Measurements from ENCODE around the gene GIT1. TPM values are rescaled to one million over a fixed set of nuclear protein-coding genes. Genes with fewer than 3 reads are reported as not detected.

The GIT1 gene
- total RNA-seq, 1 donor from 2014 or later, result 54.9 TPM

GRCh38 chr17:29591737-29592608 is 2.5 kb upstream of the GIT1 start:
- peaks cover 22% of the 10 kb centered on the region for H3K4me1 Mint-ChIP-seq (ENCODE audit: low read depth)
- TF ChIP-seq CTCF (IDR thresholded peaks at IDR 0.05; ENCODE audit: unreplicated experiment), result peak; percentile 95
- H3K27me3 Mint-ChIP-seq, result no peaks in the 10 kb centered on the region
- H3K4me3 Mint-ChIP-seq (ENCODE audit: low read depth), result peak overlapping the region; percentile 75
- peak overlapping the region; percentile 95 for H3K27ac Mint-ChIP-seq
- DNase-seq (ENCODE audit: low spot score, unreplicated experiment), result peak; percentile 98
- H3K36me3 Mint-ChIP-seq (ENCODE audit: insufficient read depth), result no peaks in the 10 kb centered on the region
- no peaks in the 10 kb centered on the region for H3K9me3 Mint-ChIP-seq (ENCODE audit: low read depth)

- no peak for TF ChIP-seq CTCF (IDR thresholded peaks at IDR 0.05; ENCODE audit: unreplicated experiment)
- H3K36me3 Mint-ChIP-seq (ENCODE audit: insufficient read depth), result no peaks in the 10 kb centered on the region
- no peaks in the 10 kb centered on the region for H3K27me3 Mint-ChIP-seq
- H3K9me3 Mint-ChIP-seq (ENCODE audit: low read depth), result no peaks in the 10 kb centered on the region
- peak overlapping the region; percentile 95 for H3K27ac Mint-ChIP-seq
- no peak for DNase-seq (ENCODE audit: low spot score, unreplicated experiment)
- peak overlapping the region; percentile 75 for H3K4me3 Mint-ChIP-seq (ENCODE audit: low read depth)
- H3K4me1 Mint-ChIP-seq (ENCODE audit: low read depth), result peaks cover 22% of the 10 kb centered on the region
These were observed 1.8 kb upstream of the GIT1 start for GRCh38 chr17:29591146-29591736.

- H3K9me3 Mint-ChIP-seq (ENCODE audit: low read depth), result no peaks in the 10 kb centered on the region
- H3K27me3 Mint-ChIP-seq, result no peaks in the 10 kb centered on the region
- peak overlapping the region; percentile 95 for H3K27ac Mint-ChIP-seq
- peaks cover 22% of the 10 kb centered on the region for H3K4me1 Mint-ChIP-seq (ENCODE audit: low read depth)
- no peak for TF ChIP-seq CTCF (IDR thresholded peaks at IDR 0.05; ENCODE audit: unreplicated experiment)
- no peaks in the 10 kb centered on the region for H3K36me3 Mint-ChIP-seq (ENCODE audit: insufficient read depth)
- no peak for DNase-seq (ENCODE audit: low spot score, unreplicated experiment)
- H3K4me3 Mint-ChIP-seq (ENCODE audit: low read depth), result peak overlapping the region; percentile 75
These were observed 1.1 kb upstream of the GIT1 start for GRCh38 chr17:29590411-29591145.

GRCh38 chr17:29588562-29589411 is 661 bp downstream of the GIT1 start:
- no peak for DNase-seq (ENCODE audit: low spot score, unreplicated experiment)
- Mint-ChIP-seq H3K27ac (no peak overlapping the region), H3K36me3 (ENCODE audit: insufficient read depth) (no peaks in the 10 kb centered on the region), H3K9me3 (ENCODE audit: low read depth) (no peaks in the 10 kb centered on the region), H3K4me3 (ENCODE audit: low read depth) (peak overlapping the region; percentile 79), H3K27me3 (no peaks in the 10 kb centered on the region), H3K4me1 (ENCODE audit: low read depth) (peaks cover 28% of the 10 kb centered on the region)
- no peak for TF ChIP-seq CTCF (IDR thresholded peaks at IDR 0.05; ENCODE audit: unreplicated experiment)

Data from progenitor cell of endocrine pancreas (in vitro differentiated cells).